HL-60 (cell line): ENCODE measurements around the gene ORMDL2.

Source experiments
- DNase-seq, 2 experiments: peaks; one replicate each; pipeline ENCODE4 v3.0.0-alpha.2; 2010 to 2020; ENCODE audit warnings: low read depth in 1 of 2, low spot score in 1 of 2
- H3K27ac ChIP-seq: fragments of 250-450 bp; sonication (Bioruptor Pico); replicated peaks from 2 replicates; pipeline ENCODE4 v1.5.1; 2020; ENCODE audit warnings: mild to moderate bottlenecking, moderate library complexity
- H3K27me3 ChIP-seq: fragments of 250-450 bp; sonication (Bioruptor Pico); 2 replicates; pipeline ENCODE4 v1.5.1; 2021; ENCODE audit warnings: mild to moderate bottlenecking, moderate library complexity; ENCODE audit not compliant: insufficient read depth, poor library complexity, severe bottlenecking
- H3K4me3 ChIP-seq: replicated peaks from 2 replicates; pipeline ENCODE4 v1.5.1; 2011; ENCODE audit warnings: mild to moderate bottlenecking, control low read depth, low read length; ENCODE audit not compliant: insufficient read depth
- CTCF ChIP-seq: IDR thresholded peaks from one replicate; pipeline ENCODE4 v1.5.1; 2011; ENCODE audit warnings: low read length, control low read depth, inconsistent platforms; ENCODE audit not compliant: insufficient read depth
- GABPA ChIP-seq: IDR thresholded peaks from 2 replicates; pipeline ENCODE4 v1.6.1; 2012; ENCODE audit warnings: low read depth
- POLR2AphosphoS5 ChIP-seq: IDR thresholded peaks from 2 replicates; pipeline ENCODE4 v1.6.1; 2012; ENCODE audit warnings: low read depth
- REST ChIP-seq: IDR thresholded peaks from 2 replicates; pipeline ENCODE4 v1.6.1; 2012; ENCODE audit warnings: low read depth; ENCODE audit not compliant: insufficient replicate concordance
- SPI1 ChIP-seq: IDR thresholded peaks from 2 replicates; pipeline ENCODE4 v1.6.1; 2012; ENCODE audit warnings: low read depth, mild to moderate bottlenecking, borderline replicate concordance

Gene ORMDL2

GRCh38 chr12:55822228-55822627, 4.4 kb downstream of the ORMDL2 start:
- no peak overlapping the region for H3K27ac ChIP-seq
- no peak for DNase-seq

GRCh38 chr12:55823419-55823818, 5.6 kb downstream of the ORMDL2 start:
- DNase-seq, result no peak
- TF ChIP-seq POLR2AphosphoS5 (no peak), SPI1 (no peak), REST (no peak), CTCF (no peak), GABPA (no peak)
- Histone ChIP-seq H3K27me3 (no peaks in the 10 kb centered on the region), H3K27ac (no peak overlapping the region), H3K4me3 (no peak overlapping the region)

More at GRCh38 chr12:55822228-55822627, 4.4 kb downstream of the ORMDL2 start:
- Histone ChIP-seq H3K27me3 (no peaks in the 10 kb centered on the region), H3K4me3 (no peak overlapping the region)
- no peak for TF ChIP-seq REST
- no peak for TF ChIP-seq SPI1
- TF ChIP-seq CTCF, result no peak
- no peak for TF ChIP-seq GABPA
- no peak for TF ChIP-seq POLR2AphosphoS5

- Histone ChIP-seq H3K27ac (no peak overlapping the region), H3K4me3 (no peak overlapping the region), H3K27me3 (no peaks in the 10 kb centered on the region)
- DNase-seq, result no peak
- TF ChIP-seq POLR2AphosphoS5, result no peak
- TF ChIP-seq SPI1, result no peak
- TF ChIP-seq REST, result no peak
- no peak for TF ChIP-seq CTCF
- no peak for TF ChIP-seq GABPA
These were observed 6.9 kb downstream of the ORMDL2 start for GRCh38 chr12:55824726-55825125.
